Body of pancreas (tissue), 4 donors: ENCODE measurements around the gene SERPINB1. TPM values are rescaled to one million over a fixed set of nuclear protein-coding genes. Genes with fewer than 3 reads are reported as not detected.

Experiments
- ATAC-seq: fragments of 150-250 bp; one replicate; pipeline ENCODE4 v1.9.1; 2016
- DNase-seq, 4 donors: peaks; one replicate each; pipeline ENCODE4 v3.0.0-alpha.2; 2019
- H3K27ac ChIP-seq, 4 donors: fragments of 200-600 bp; sonication (generic); 1 replicate in 3 of 4; 2 replicates in 1 of 4; pipeline versions ENCODE4 v1.5.1 to v1.6.1; 2016 to 2019; ENCODE audit warnings: mild to moderate bottlenecking in 1 of 4, mixed read lengths in 1 of 4, moderate library complexity in 1 of 4
- H3K27me3 ChIP-seq, 2 donors: fragments of 200-600 bp; sonication (generic); one replicate each; pipeline ENCODE4 v1.6.0; 2016; ENCODE audit warnings: mild to moderate bottlenecking in 1 of 2
- H3K36me3 ChIP-seq, 2 donors: fragments of 200-600 bp; sonication (generic); replicated peaks in 1 of 2; 2 replicates each; pipeline ENCODE4 v1.5.1; 2016; ENCODE audit warnings: low read depth in 2 of 2; ENCODE audit not compliant: insufficient read depth in 1 of 2
- H3K4me1 ChIP-seq: fragments of 200-600 bp; sonication (generic); one replicate; pipeline ENCODE4 v1.6.0; 2016
- H3K4me3 ChIP-seq, 2 donors: fragments of 200-600 bp; sonication (generic); 1 replicate in 1 of 2; 2 replicates in 1 of 2; pipeline ENCODE4 v1.5.1; 2016 to 2019
- H3K9me3 ChIP-seq, 3 donors: fragments of 200-600 bp; sonication (generic); 1 replicate in 2 of 3; 2 replicates in 1 of 3; pipeline ENCODE4 v1.5.1; 2016
- CTCF ChIP-seq, 7 experiments: fragments of 450-650 bp in 4 of 7; fragments of 200-600 bp in 3 of 7; sonication (generic) in 3 of 7; IDR thresholded peaks; one replicate each; pipeline ENCODE4 v1.5.1; 2016 to 2019; ENCODE audit warnings: antibody characterized with exemption in 7 of 7
- POLR2A ChIP-seq, 3 donors: fragments of 450-650 bp; IDR thresholded peaks; one replicate each; pipeline ENCODE4 v1.6.1; 2016; ENCODE audit warnings: antibody characterized with exemption in 3 of 3, mild to moderate bottlenecking in 2 of 3
- WGBS, 2 donors: methylation state at CpG; one replicate each; pipeline ENCODE4 v1.1.5; 2017; 5-methylcytosine and 5-hydroxymethylcytosine counted together
- intact Hi-C: fragments of 100-400 bp; cut with DNase I; formaldehyde crosslinking; loops from one replicate; pipeline ENCODE4 v1.15.1; 2023
- microRNA-seq, 2 donors: library from miRNA; unstranded; fragments of <30 nt; microRNA quantifications; one replicate each; pipeline ENCODE4, GENCODE V29; 2016; ENCODE audit warnings: borderline number of aligned reads in 2 of 2, borderline replicate concordance in 2 of 2
- small RNA-seq: library from RNA; depleted of rRNA; stranded (forward); fragments of <200 nt; gene quantifications from one replicate; pipeline ENCODE3, GENCODE V24; 2016
- total RNA-seq, 2 donors: library from RNA; depleted of rRNA; stranded (reverse); fragments of >200 nt; gene quantifications; one replicate each; pipeline ENCODE4 v1.1.0, GENCODE V29; 2016

Gene SERPINB1
- total RNA-seq, 2 donors from 2014 or later: 19.1 to 80.4 TPM

- no peak for TF ChIP-seq POLR2A (IDR thresholded peaks at IDR 0.05)
- TF ChIP-seq CTCF (IDR thresholded peaks at IDR 0.05): no peak
- 82 to 91% methylated on average over 7 to 9 of the region's 9 CpGs for WGBS, 2 donors
- Histone ChIP-seq H3K4me3 (no peak overlapping the region), H3K9me3 (no peaks in the 10 kb centered on the region), H3K36me3 (peaks cover 0 to 12% of the 10 kb centered on the region in 2 donors), H3K4me1 (peaks cover 4% of the 10 kb centered on the region), H3K27ac (no peak overlapping the region), H3K27me3 (no peaks in the 10 kb centered on the region)
- ATAC-seq: no peak
- intact Hi-C loops: loop anchor here (10.0 kb wide), 1 partner anchor 162 kb away; no protein-coding TSS in a partner anchor
- no peak for DNase-seq
Measured at GRCh38 chr6:2782356-2782708, 59.3 kb downstream of the SERPINB1 start.

Small RNA genes lying within 50 kb of the gene (microRNA-seq; reads per million reads assigned to microRNA genes)
- 0.47 to 1.3 reads per million in 2 donors for gene MIR4645

Small RNA genes lying within 50 kb of the gene (small RNA-seq; reads per million reads assigned to genes)
- gene MIR4645: not detected

Other genes starting within 250 kb of the SERPINB1 start
- gene MYLK4, start 90.9 kb downstream of the SERPINB1 start, total RNA-seq: under 1 TPM; 0.26 to 0.33 TPM
- 10 to 100 TPM; 61.0 to 62.0 TPM for gene WRNIP1, start 76.5 kb downstream of the SERPINB1 start, total RNA-seq
- 1 to 10 TPM; 2.0 to 4.2 TPM for gene SERPINB9, start 61.4 kb upstream of the SERPINB1 start, total RNA-seq
- gene SERPINB6, start 129.7 kb upstream of the SERPINB1 start, total RNA-seq: 100 to 1,000 TPM; 113 to 147 TPM
- gene NQO2, start 158.0 kb upstream of the SERPINB1 start, total RNA-seq: 10 to 100 TPM in 1 of 2 donors, 1 to 10 TPM in 1; 7.3 to 17.1 TPM
- gene RIPK1, start 226.6 kb upstream of the SERPINB1 start, total RNA-seq: 10 to 100 TPM; 11.4 to 14.2 TPM